GM12878 (cell line): ENCODE results near the gene EPS8. TPM values are rescaled to one million over a fixed set of nuclear protein-coding genes. Genes with fewer than 3 reads are reported as not detected.

Source experiments
- ATAC-seq: fragments of 200-7000 bp; cut with Tn5 transposase; 3 replicates; pipeline ENCODE4 v1.9.1; 2020; ENCODE audit warnings: mild to moderate bottlenecking, moderate library complexity
- BruUV-seq: library from RNA; stranded (reverse); fragments of 400-500 nt; replicated peaks from 2 replicates; lab custom pipeline; 2021; lab: Mats Ljungman, UMichigan
- CTCF ChIA-PET: fragments of 300-600 bp; sonication (Branson Sonifier 250); formaldehyde crosslinking; extraction: SDS; loops from one replicate; lab custom pipeline; 2021; ENCODE audit warnings: inconsistent platforms; lab: Yijun Ruan, JAX
- POLR2A ChIA-PET: fragments of 350-600 bp; formaldehyde crosslinking; extraction: SDS; loops from one replicate; lab custom pipeline; 2021; ENCODE audit warnings: inconsistent platforms; lab: Charles Lee
- RAD21 ChIA-PET: fragments of 300-600 bp; sonication (Branson Sonifier 250); formaldehyde crosslinking; loops from one replicate; lab custom pipeline; 2023; ENCODE audit warnings: antibody characterized with exemption; ENCODE audit not compliant: unreplicated experiment; lab: Charles Lee
- SMC1A ChIA-PET: fragments of 300-600 bp; sonication (Branson Sonifier 250); formaldehyde crosslinking; loops from one replicate; lab custom pipeline; 2023; ENCODE audit not compliant: unreplicated experiment, uncharacterized antibody; lab: Charles Lee
- DNase-seq: peaks from one replicate; pipeline ENCODE4 v3.0.0-alpha.2; 2011; ENCODE audit warnings: low read depth, low spot score
- FAIRE-seq: peaks from 3 replicates; lab custom pipeline; 2011; peaks lifted over from hg19 to GRCh38; lab: Jason Lieb, UNC
- H2AFZ ChIP-seq: 2 replicates; pipeline ENCODE4 v1.6.0; 2011; ENCODE audit warnings: low read depth, low read length, control low read depth; ENCODE audit not compliant: control insufficient read depth
- H3K27ac ChIP-seq: 2 replicates; pipeline ENCODE4 v1.5.1; 2011; ENCODE audit warnings: control low read depth; ENCODE audit not compliant: control insufficient read depth, insufficient read depth
- H3K27me3 ChIP-seq, 2 experiments: replicated peaks in 1 of 2; 2 replicates each; pipeline versions ENCODE4 v1.6.0 to v1.6.1; 2011; ENCODE audit warnings: low read length in 1 of 2; ENCODE audit not compliant: control insufficient read depth in 2 of 2, insufficient read depth in 2 of 2
- H3K36me3 ChIP-seq, 2 experiments: 2 replicates each; pipeline ENCODE4 v1.5.1; 2011; ENCODE audit warnings: low read length in 1 of 2; ENCODE audit not compliant: control insufficient read depth in 2 of 2, insufficient read depth in 2 of 2
- H3K4me1 ChIP-seq: 2 replicates; pipeline ENCODE4 v1.6.1; 2011; ENCODE audit warnings: mild to moderate bottlenecking, low read length, moderate library complexity, mixed read lengths; ENCODE audit not compliant: control insufficient read depth, insufficient read depth
- H3K4me2 ChIP-seq: 2 replicates; pipeline ENCODE4 v1.6.0; 2011; ENCODE audit warnings: control low read depth; ENCODE audit not compliant: control insufficient read depth, insufficient read depth
- H3K4me3 ChIP-seq: fragments of 200-600 bp; sonication (generic); 2 replicates; pipeline ENCODE4 v1.5.1; 2016
- H3K79me2 ChIP-seq: 2 replicates; pipeline ENCODE4 v1.6.0; 2011; ENCODE audit warnings: low read length; ENCODE audit not compliant: control insufficient read depth, insufficient read depth
- H3K9ac ChIP-seq: 2 replicates; pipeline ENCODE4 v1.8.0; 2011; ENCODE audit warnings: low read length, control low read depth, mixed read lengths; ENCODE audit not compliant: control insufficient read depth, insufficient read depth
- H3K9me3 ChIP-seq: replicated peaks from 3 replicates; pipeline ENCODE4 v1.5.1; 2011; ENCODE audit warnings: mild to moderate bottlenecking, low read length; ENCODE audit not compliant: control insufficient read depth, insufficient read depth
- H4K20me1 ChIP-seq: 2 replicates; pipeline ENCODE4 v1.6.0; 2011; ENCODE audit not compliant: control insufficient read depth, insufficient read depth
- IRF4 ChIP-seq: IDR thresholded peaks from 2 replicates; pipeline ENCODE4 v1.6.1; 2011; ENCODE audit warnings: low read depth, low read length
- MXI1 ChIP-seq: fragments of 150-350 bp; IDR thresholded peaks from 2 replicates; pipeline ENCODE4 v1.6.1; 2011; ENCODE audit warnings: low read depth, mild to moderate bottlenecking, inconsistent platforms, low read length, improper control_type of control experiment
- NBN ChIP-seq: fragments of 450-650 bp; IDR thresholded peaks from 2 replicates; pipeline ENCODE4 v1.6.1; 2016
- RAD51 ChIP-seq: fragments of 450-650 bp; IDR thresholded peaks from 2 replicates; pipeline ENCODE4 v1.6.1; 2016; ENCODE audit warnings: moderate library complexity, mild to moderate bottlenecking, inconsistent platforms
- RB1 ChIP-seq: fragments of 450-650 bp; formaldehyde crosslinking; IDR thresholded peaks from 2 replicates; pipeline ENCODE4 v1.6.1; 2017; ENCODE audit warnings: mild to moderate bottlenecking, borderline replicate concordance
- SUPT20H ChIP-seq: IDR thresholded peaks from 2 replicates; pipeline ENCODE4 v1.6.1; 2011; ENCODE audit warnings: low read depth, mild to moderate bottlenecking, low read length, moderate library complexity, borderline replicate concordance; ENCODE audit not compliant: control insufficient read depth
- TCF3 ChIP-seq: IDR thresholded peaks from 2 replicates; pipeline ENCODE4 v1.6.1; 2012; ENCODE audit warnings: low read depth, mild to moderate bottlenecking, low read length, borderline replicate concordance; ENCODE audit not compliant: insufficient read depth
- ZNF217 ChIP-seq: fragments of 450-650 bp; IDR thresholded peaks from 2 replicates; pipeline ENCODE4 v1.6.1; 2017; ENCODE audit warnings: antibody characterized with exemption, mild to moderate bottlenecking
- ZNF622 ChIP-seq: fragments of 450-650 bp; IDR thresholded peaks from 2 replicates; pipeline ENCODE4 v1.6.1; 2017; ENCODE audit warnings: mild to moderate bottlenecking, inconsistent platforms
- ZSCAN29 ChIP-seq: fragments of 450-650 bp; IDR thresholded peaks from 2 replicates; pipeline ENCODE4 v1.6.1; 2017; ENCODE audit warnings: mild to moderate bottlenecking, moderate library complexity
- ZZZ3 ChIP-seq: IDR thresholded peaks from 2 replicates; pipeline ENCODE4 v1.6.1; 2011; ENCODE audit warnings: low read depth; ENCODE audit not compliant: control insufficient read depth, insufficient read length
- WGBS: methylation state at CpG from one replicate; pipeline ENCODE4 v1.1.6; 2016; ENCODE audit warnings: low lambda C conversion rate; ENCODE audit not compliant: insufficient replicate concordance, insufficient coverage; ENCODE audit errors: missing lambda C conversion rate; 5-methylcytosine and 5-hydroxymethylcytosine counted together
- in situ Hi-C: fragments of 300-500 bp; cut with MboI; formaldehyde crosslinking; loops from 9 replicates; pipeline ENCODE4 v1.14.3; 2018; ENCODE audit warnings: mixed read lengths
- intact Hi-C: fragments of 100-400 bp; cut with micrococcal nuclease; formaldehyde crosslinking; loops from one replicate; pipeline ENCODE4 v1.14.2; 2022; ENCODE audit not compliant: unreplicated experiment
- polyA plus RNA-seq, 11 experiments: library from polyadenylated mRNA; depleted of rRNA in 4 of 11; unstranded in 6 of 11; stranded (reverse) in 5 of 11; fragments of >200 nt; fragmentation: Nextera tagmentation in 4 of 11; fragmentation: Illumina TruSeq in 1 of 11; extraction: Ambion mirVana in 4 of 11; extraction: Trizol in 1 of 11; gene quantifications; 1 replicate in 1 of 11; 2 replicates in 10 of 11; pipeline versions ENCODE4 v1.2.1 to v1.2.3, GENCODE V29; 2011 to 2016; ENCODE audit warnings: inconsistent platforms in 2 of 11, missing spikeins in 2 of 11, low read depth in 1 of 11
- total RNA-seq, 4 experiments: library from RNA; depleted of rRNA in 3 of 4; stranded (reverse); fragments of >200 nt in 3 of 4; fragmentation: Illumina TruSeq in 1 of 4; extraction: Trizol in 1 of 4; gene quantifications; 2 replicates each; pipeline versions ENCODE4 v1.2.1 to v1.2.3, GENCODE V29; 2013 to 2021
- TF ChIP-seq, protein P1 (sequence below), 3 experiments: IDR thresholded peaks in 2 of 3; conservative IDR thresholded peaks in 1 of 3; 2 replicates each; pipeline ENCODE4 v1.5.1; 2011; ENCODE audit warnings: low read depth in 3 of 3, low read length in 3 of 3, mild to moderate bottlenecking in 3 of 3, control low read depth in 2 of 3, moderate library complexity in 2 of 3, inconsistent platforms in 1 of 3, mixed read lengths in 1 of 3; ENCODE audit not compliant: control insufficient read depth in 2 of 3, insufficient read depth in 1 of 3; ENCODE audit errors: extremely low read depth in 1 of 3
- TF ChIP-seq, protein P2 (sequence below): IDR thresholded peaks from 2 replicates; pipeline ENCODE4 v1.6.1; 2011; ENCODE audit warnings: mild to moderate bottlenecking, low read depth, low read length, moderate library complexity; ENCODE audit not compliant: insufficient replicate concordance

EPS8 gene
- total and polyA plus RNA-seq, 10 of the 15 experiments (the other 5 are each of a cell fraction or from before 2014, with no cell fraction given), result 1.3 to 127 (median 3.4) TPM

DNA sequence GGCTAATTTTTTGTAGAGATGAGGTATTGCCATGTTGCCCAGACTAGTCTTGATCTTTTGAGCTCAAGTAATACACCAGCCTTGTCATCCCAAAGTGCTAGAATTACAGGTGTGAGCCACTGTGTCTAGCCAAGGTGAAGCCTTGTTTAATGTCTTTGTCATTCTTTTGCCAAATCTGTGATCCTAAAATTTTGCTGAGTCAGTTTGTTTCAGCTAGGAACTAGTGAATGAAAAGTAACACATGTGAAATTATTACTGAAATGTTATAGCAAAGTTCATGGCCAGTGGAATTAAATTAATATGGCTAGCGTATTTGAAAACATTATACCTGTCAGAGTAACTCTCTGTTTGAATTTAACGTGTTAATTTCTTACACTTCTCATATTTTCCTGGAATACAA is 26.5 kb upstream of the EPS8 start:
- Histone ChIP-seq H3K9ac (no peak overlapping the region), H3K27me3 (no peaks in the 10 kb centered on the region), H3K4me1 (no peaks in the 10 kb centered on the region), H4K20me1 (no peaks in the 10 kb centered on the region), H3K4me3 (no peak overlapping the region), H3K4me2 (no peak overlapping the region), H3K27ac (no peak overlapping the region), H2AFZ (no peak overlapping the region), H3K36me3 (no peaks in the 10 kb centered on the region), H3K9me3 (no peaks in the 10 kb centered on the region), H3K79me2 (no peaks in the 10 kb centered on the region)
- no TSS peak for BruUV-seq
- FAIRE-seq, result no peak
- WGBS, result 62% methylated on average over 2 of the region's 2 CpGs
- in situ Hi-C loops (no loop called here), intact Hi-C loops (no loop called here)
- POLR2A ChIA-PET, result no interaction called here
- TF ChIP-seq ZSCAN29 (no peak), ZZZ3 (no peak), TCF3 (no peak), RAD51 (no peak), SUPT20H (no peak)
- CTCF ChIA-PET, result no interaction called here
- DNase-seq, result no peak
- RAD21 ChIA-PET, result no interaction called here
- ATAC-seq, result no peak
- SMC1A ChIA-PET, result no interaction called here

DNA sequence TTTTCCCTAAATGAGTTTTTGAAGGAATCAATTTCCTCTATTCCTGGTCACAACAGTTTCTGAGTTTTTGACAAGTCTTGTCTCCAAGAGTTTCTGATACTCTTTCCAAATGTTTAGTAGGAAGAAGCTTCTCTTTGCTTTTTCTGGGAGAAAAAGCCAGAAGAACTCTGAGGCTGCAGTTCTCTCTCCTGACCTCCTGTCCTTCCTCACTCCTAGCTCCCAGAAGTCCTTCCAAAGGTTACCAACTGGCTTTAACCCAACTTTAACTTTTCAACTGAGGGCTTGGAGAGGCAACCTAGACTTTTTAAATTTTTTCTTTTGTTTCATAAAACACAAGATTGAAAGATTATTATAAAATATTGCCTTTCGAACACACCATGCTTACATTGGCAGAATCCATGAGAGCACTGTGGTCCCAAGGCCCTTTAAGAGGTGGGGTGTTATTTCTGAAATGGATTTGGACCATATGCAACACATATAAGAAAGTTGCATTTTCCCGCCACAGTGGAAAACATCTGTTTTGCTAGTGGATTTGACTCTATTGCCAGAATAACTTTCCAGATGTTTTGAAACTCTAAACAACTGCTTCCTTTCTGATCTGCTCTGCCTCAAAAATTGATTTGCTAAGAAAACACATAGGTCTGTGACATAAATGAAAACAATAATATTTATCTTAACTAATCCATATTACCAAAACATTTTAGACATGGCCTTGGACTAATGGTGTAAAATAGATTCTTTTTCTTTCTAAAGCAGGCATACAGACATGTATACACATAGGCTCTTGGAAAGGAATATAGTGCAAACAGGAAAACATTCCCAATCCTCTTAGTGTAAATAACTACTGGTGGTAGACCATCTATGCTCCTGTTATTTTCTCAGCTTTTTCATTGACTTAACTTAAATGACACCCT is 22.3 kb upstream of the EPS8 start:
- no peaks in the 10 kb centered on the region for H4K20me1 ChIP-seq
- H3K79me2 ChIP-seq, result no peaks in the 10 kb centered on the region
- DNase-seq, result no peak
- no peak overlapping the region for H3K4me2 ChIP-seq
- H3K27ac ChIP-seq, result no peak overlapping the region
- WGBS, result 53% methylated on average over 2 of the region's 2 CpGs
- ChIA-PET CTCF (interaction anchor here (0.9 to 1.6 kb wide), 4 partner anchors 15 to 221 kb away, joined by 3 read pairs; no protein-coding TSS in a partner anchor), RAD21 (interaction anchor here (0.6 kb wide), 1 partner anchor 202 kb away, joined by 3 read pairs; no protein-coding TSS in a partner anchor), SMC1A (interaction anchor here (0.6 to 1.8 kb wide), 5 partner anchors 33 to 147 kb away, joined by 3 to 9 read pairs (median 4); no protein-coding TSS in a partner anchor), POLR2A (no interaction called here)
- no peak overlapping the region for H3K9ac ChIP-seq
- ATAC-seq, result no peak
- in situ Hi-C loops (no loop called here), intact Hi-C loops (no loop called here)
- no peak overlapping the region for H3K4me3 ChIP-seq
- FAIRE-seq, result no peak
- H3K4me1 ChIP-seq, result no peaks in the 10 kb centered on the region
- no peaks in the 10 kb centered on the region for H3K36me3 ChIP-seq
- H3K27me3 ChIP-seq, result no peaks in the 10 kb centered on the region
- no peaks in the 10 kb centered on the region for H3K9me3 ChIP-seq
- H2AFZ ChIP-seq, result no peak overlapping the region
- BruUV-seq, result no TSS peak
- TF ChIP-seq, protein P1, sequence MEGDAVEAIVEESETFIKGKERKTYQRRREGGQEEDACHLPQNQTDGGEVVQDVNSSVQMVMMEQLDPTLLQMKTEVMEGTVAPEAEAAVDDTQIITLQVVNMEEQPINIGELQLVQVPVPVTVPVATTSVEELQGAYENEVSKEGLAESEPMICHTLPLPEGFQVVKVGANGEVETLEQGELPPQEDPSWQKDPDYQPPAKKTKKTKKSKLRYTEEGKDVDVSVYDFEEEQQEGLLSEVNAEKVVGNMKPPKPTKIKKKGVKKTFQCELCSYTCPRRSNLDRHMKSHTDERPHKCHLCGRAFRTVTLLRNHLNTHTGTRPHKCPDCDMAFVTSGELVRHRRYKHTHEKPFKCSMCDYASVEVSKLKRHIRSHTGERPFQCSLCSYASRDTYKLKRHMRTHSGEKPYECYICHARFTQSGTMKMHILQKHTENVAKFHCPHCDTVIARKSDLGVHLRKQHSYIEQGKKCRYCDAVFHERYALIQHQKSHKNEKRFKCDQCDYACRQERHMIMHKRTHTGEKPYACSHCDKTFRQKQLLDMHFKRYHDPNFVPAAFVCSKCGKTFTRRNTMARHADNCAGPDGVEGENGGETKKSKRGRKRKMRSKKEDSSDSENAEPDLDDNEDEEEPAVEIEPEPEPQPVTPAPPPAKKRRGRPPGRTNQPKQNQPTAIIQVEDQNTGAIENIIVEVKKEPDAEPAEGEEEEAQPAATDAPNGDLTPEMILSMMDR (IDR thresholded peaks at IDR 0.05 in 2 of 3, conservative IDR thresholded peaks at IDR 0.05 in 1 of 3; ENCODE audit: control insufficient read depth in 2 of 3, extremely low read depth in 1 of 3, insufficient read depth in 1 of 3, low read depth in 3 of 3, low read length in 3 of 3), result no peak
- TF ChIP-seq MXI1, result no peak
- TF ChIP-seq, protein P2, sequence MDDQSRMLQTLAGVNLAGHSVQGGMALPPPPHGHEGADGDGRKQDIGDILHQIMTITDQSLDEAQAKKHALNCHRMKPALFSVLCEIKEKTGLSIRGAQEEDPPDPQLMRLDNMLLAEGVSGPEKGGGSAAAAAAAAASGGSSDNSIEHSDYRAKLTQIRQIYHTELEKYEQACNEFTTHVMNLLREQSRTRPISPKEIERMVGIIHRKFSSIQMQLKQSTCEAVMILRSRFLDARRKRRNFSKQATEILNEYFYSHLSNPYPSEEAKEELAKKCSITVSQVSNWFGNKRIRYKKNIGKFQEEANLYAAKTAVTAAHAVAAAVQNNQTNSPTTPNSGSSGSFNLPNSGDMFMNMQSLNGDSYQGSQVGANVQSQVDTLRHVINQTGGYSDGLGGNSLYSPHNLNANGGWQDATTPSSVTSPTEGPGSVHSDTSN, result no peak
- TF ChIP-seq RB1, result no peak
- no peak for TF ChIP-seq ZNF622
- no peak for TF ChIP-seq IRF4
- TF ChIP-seq ZNF217, result no peak
- no peak for TF ChIP-seq NBN
